PC-9 (cell line): ENCODE measurements around the gene SYNM. TPM values are rescaled to one million over a fixed set of nuclear protein-coding genes. Genes with fewer than 3 reads are reported as not detected.
A peak's percentile ranks its signal among the peaks of the same experiment; 100 is the strongest.

Experiments used
- Bru-seq: library from RNA; stranded (reverse); fragments of 400-500 nt; gene quantifications from one replicate; lab custom pipeline; 2021; lab: Mats Ljungman, UMichigan
- BruChase-seq, 2 experiments: library from RNA; stranded (reverse); fragments of 400-500 nt; gene quantifications; one replicate each; lab custom pipeline; 2021; lab: Mats Ljungman, UMichigan
- BruUV-seq: library from RNA; stranded (reverse); fragments of 400-500 nt; replicated peaks from 2 replicates; lab custom pipeline; 2021; lab: Mats Ljungman, UMichigan
- CTCF ChIA-PET: fragments of 300-600 bp; sonication (Branson Sonifier 250); formaldehyde crosslinking; loops from one replicate; lab custom pipeline; 2022; ENCODE audit warnings: antibody characterized with exemption; lab: Charles Lee
- POLR2A ChIA-PET: fragments of 300-600 bp; sonication (Branson Sonifier 250); formaldehyde crosslinking; loops from one replicate; lab custom pipeline; 2022; ENCODE audit warnings: antibody characterized with exemption; ENCODE audit not compliant: unreplicated experiment; lab: Charles Lee
- DNase-seq, 2 experiments: peaks; one replicate each; pipeline versions ENCODE4 v3.0.0 to v3.0.0-alpha.2; 2015 to 2022; ENCODE audit warnings: mixed read lengths in 1 of 2
- H2AFZ ChIP-seq: fragments of 200-600 bp; sonication (generic); 2 replicates; pipeline ENCODE4 v1.8.1; 2017; ENCODE audit warnings: antibody characterized with exemption
- H3F3A ChIP-seq: fragments of 200-600 bp; sonication (generic); 2 replicates; pipeline ENCODE4 v1.8.1; 2017; ENCODE audit warnings: antibody characterized with exemption, mild to moderate bottlenecking, low read depth; ENCODE audit not compliant: insufficient read depth
- H3K27ac ChIP-seq: fragments of 200-600 bp; sonication (generic); 2 replicates; pipeline ENCODE4 v1.6.1; 2016; ENCODE audit warnings: mixed run types
- H3K27me3 ChIP-seq: fragments of 200-600 bp; sonication (generic); 2 replicates; pipeline ENCODE4 v1.6.1; 2016; ENCODE audit warnings: low read depth, mixed run types; ENCODE audit not compliant: insufficient read depth
- H3K36me3 ChIP-seq: fragments of 200-600 bp; sonication (generic); 2 replicates; pipeline ENCODE4 v1.6.1; 2016; ENCODE audit warnings: low read depth, mixed run types
- H3K4me1 ChIP-seq: fragments of 200-600 bp; sonication (generic); replicated peaks from 2 replicates; pipeline ENCODE4 v1.6.1; 2016; ENCODE audit warnings: mixed run types; ENCODE audit not compliant: insufficient read depth
- H3K4me2 ChIP-seq: fragments of 200-600 bp; sonication (generic); 2 replicates; pipeline ENCODE4 v1.6.1; 2017; ENCODE audit warnings: mixed run types
- H3K4me3 ChIP-seq: fragments of 200-600 bp; sonication (generic); 2 replicates; pipeline ENCODE4 v1.6.1; 2016; ENCODE audit warnings: mixed run types
- H3K79me2 ChIP-seq: fragments of 200-600 bp; sonication (generic); 2 replicates; pipeline ENCODE4 v1.6.1; 2017; ENCODE audit warnings: low read depth, mixed run types
- H3K9me2 ChIP-seq: fragments of 200-600 bp; sonication (generic); 2 replicates; pipeline ENCODE4 v1.8.1; 2017; ENCODE audit warnings: mild to moderate bottlenecking; ENCODE audit not compliant: insufficient read depth
- H3K9me3 ChIP-seq: fragments of 200-600 bp; sonication (generic); 2 replicates; pipeline ENCODE4 v1.8.1; 2016; ENCODE audit warnings: low read depth; ENCODE audit not compliant: insufficient read depth
- H4K20me1 ChIP-seq: fragments of 200-600 bp; sonication (generic); 2 replicates; pipeline ENCODE4 v1.8.1; 2017; ENCODE audit not compliant: insufficient read depth
- EZH2 ChIP-seq: fragments of 200-600 bp; sonication (generic); IDR thresholded peaks from 2 replicates; pipeline ENCODE4 v1.8.0; 2017; ENCODE audit warnings: antibody characterized with exemption, low read depth
- intact Hi-C: fragments of 100-400 bp; cut with micrococcal nuclease; formaldehyde crosslinking; loops from one replicate; pipeline ENCODE4 v1.10.0; 2022; ENCODE audit not compliant: unreplicated experiment
- long read RNA-seq: library from polyadenylated mRNA; stranded (forward); transcript quantifications from one replicate; pipeline ENCODE4 v2.0.0, GENCODE V29; 2022
- total RNA-seq: library from RNA; stranded (reverse); gene quantifications from 2 replicates; pipeline ENCODE4 v1.2.3, GENCODE V29; 2021
- TF ChIP-seq, protein P1 (sequence below): fragments of 200-600 bp; sonication (generic); conservative IDR thresholded peaks from 2 replicates; pipeline ENCODE4 v1.6.1; 2017; ENCODE audit warnings: mixed run types, antibody characterized with exemption, mild to moderate bottlenecking, moderate library complexity

The SYNM gene, protein sequence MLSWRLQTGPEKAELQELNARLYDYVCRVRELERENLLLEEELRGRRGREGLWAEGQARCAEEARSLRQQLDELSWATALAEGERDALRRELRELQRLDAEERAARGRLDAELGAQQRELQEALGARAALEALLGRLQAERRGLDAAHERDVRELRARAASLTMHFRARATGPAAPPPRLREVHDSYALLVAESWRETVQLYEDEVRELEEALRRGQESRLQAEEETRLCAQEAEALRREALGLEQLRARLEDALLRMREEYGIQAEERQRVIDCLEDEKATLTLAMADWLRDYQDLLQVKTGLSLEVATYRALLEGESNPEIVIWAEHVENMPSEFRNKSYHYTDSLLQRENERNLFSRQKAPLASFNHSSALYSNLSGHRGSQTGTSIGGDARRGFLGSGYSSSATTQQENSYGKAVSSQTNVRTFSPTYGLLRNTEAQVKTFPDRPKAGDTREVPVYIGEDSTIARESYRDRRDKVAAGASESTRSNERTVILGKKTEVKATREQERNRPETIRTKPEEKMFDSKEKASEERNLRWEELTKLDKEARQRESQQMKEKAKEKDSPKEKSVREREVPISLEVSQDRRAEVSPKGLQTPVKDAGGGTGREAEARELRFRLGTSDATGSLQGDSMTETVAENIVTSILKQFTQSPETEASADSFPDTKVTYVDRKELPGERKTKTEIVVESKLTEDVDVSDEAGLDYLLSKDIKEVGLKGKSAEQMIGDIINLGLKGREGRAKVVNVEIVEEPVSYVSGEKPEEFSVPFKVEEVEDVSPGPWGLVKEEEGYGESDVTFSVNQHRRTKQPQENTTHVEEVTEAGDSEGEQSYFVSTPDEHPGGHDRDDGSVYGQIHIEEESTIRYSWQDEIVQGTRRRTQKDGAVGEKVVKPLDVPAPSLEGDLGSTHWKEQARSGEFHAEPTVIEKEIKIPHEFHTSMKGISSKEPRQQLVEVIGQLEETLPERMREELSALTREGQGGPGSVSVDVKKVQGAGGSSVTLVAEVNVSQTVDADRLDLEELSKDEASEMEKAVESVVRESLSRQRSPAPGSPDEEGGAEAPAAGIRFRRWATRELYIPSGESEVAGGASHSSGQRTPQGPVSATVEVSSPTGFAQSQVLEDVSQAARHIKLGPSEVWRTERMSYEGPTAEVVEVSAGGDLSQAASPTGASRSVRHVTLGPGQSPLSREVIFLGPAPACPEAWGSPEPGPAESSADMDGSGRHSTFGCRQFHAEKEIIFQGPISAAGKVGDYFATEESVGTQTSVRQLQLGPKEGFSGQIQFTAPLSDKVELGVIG (N-terminal part only)
- total RNA-seq = 2.2 and 2.4 TPM in 2 replicates
- percentile 34 among the genes with signal in this experiment for Bru-seq, nascent RNA
- percentile 35 among the genes with signal in this experiment for BruChase-seq, experiment 1, labeled RNA remaining after a 2-hour chase
- BruChase-seq, experiment 2, labeled RNA remaining after a 6-hour chase = percentile 42 among the genes with signal in this experiment
- long read RNA-seq, partial matches to known transcripts = 0 of 1 reads
- long read RNA-seq, other reads (novel, unspliced or antisense) = 1 of 1 reads

DNA sequence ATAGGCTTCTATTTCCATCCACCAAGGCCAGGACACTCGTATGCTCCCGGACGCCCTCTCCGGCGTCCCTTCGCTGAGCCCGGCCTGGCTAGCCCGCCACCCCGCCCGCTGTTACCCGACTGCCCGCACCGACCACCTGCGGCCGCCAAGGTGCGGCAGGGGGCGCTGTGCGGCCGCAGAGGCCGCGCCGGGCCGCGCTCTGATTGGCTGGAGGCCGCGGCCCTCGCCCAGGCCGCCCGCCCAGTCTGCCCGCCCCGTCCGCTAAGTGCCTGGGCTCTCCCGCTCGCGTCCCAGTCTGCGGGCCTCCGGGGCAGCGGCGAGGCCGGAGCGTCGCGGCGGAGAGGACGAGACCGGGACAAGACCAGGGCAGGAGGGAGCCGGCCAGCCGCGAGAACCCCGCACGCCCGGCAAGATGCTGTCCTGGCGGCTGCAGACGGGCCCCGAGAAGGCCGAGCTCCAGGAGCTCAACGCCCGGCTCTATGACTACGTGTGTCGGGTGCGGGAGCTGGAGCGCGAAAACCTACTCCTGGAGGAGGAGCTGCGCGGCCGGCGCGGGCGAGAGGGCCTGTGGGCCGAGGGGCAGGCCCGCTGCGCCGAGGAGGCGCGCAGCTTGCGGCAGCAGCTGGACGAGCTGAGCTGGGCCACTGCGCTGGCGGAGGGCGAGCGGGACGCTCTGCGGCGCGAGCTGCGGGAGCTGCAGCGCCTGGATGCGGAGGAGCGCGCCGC lies at the start of gene SYNM:
SYNM (plus strand) TSS at position 293 of the 726 bp plus-strand sequence; CDS start at position 413, 120 bp downstream.
- Histone ChIP-seq H3K9me2 (no peaks in the 10 kb centered on the region), H3K79me2 (no peaks in the 10 kb centered on the region), H3F3A (no peaks in the 10 kb centered on the region), H3K4me1 (no peaks in the 10 kb centered on the region), H4K20me1 (no peaks in the 10 kb centered on the region), H3K9me3 (no peaks in the 10 kb centered on the region), H3K36me3 (no peaks in the 10 kb centered on the region), H3K27me3 (0 out of 2 replicates have a peak, but pooled peaks cover 4% of the 10 kb centered on the region), H2AFZ (peak within 1 kb of the TSS; percentile 80), H3K4me3 (peak within 1 kb of the TSS; percentile 59), H3K27ac (no peak within 1 kb of the TSS), H3K4me2 (peak within 1 kb of the TSS; percentile 86)
- CTCF ChIA-PET = interaction anchor here (0.6 to 1.3 kb wide), 4 partner anchors 26 to 212 kb away, joined by 3 to 9 read pairs (median 4); no protein-coding TSS in a partner anchor
- intact Hi-C loops = loop anchor here (1.0 to 10.0 kb wide), 3 partner anchors 19 to 630 kb away; partner anchors contain the start of gene LYSMD4
- no peak for TF ChIP-seq EZH2
- TF ChIP-seq, protein P1, sequence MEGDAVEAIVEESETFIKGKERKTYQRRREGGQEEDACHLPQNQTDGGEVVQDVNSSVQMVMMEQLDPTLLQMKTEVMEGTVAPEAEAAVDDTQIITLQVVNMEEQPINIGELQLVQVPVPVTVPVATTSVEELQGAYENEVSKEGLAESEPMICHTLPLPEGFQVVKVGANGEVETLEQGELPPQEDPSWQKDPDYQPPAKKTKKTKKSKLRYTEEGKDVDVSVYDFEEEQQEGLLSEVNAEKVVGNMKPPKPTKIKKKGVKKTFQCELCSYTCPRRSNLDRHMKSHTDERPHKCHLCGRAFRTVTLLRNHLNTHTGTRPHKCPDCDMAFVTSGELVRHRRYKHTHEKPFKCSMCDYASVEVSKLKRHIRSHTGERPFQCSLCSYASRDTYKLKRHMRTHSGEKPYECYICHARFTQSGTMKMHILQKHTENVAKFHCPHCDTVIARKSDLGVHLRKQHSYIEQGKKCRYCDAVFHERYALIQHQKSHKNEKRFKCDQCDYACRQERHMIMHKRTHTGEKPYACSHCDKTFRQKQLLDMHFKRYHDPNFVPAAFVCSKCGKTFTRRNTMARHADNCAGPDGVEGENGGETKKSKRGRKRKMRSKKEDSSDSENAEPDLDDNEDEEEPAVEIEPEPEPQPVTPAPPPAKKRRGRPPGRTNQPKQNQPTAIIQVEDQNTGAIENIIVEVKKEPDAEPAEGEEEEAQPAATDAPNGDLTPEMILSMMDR = peak; percentile 71
- POLR2A ChIA-PET = interaction anchor here (0.6 kb wide), 1 partner anchor 146 kb away, joined by 3 read pairs; the partner anchor contains the start of gene LRRC28
- no TSS peak for BruUV-seq
- peak; percentile 45 to 81 for DNase-seq

GRCh38 chr15:99055555-99056134 lies 49.2 kb upstream of the SYNM start:
- H3F3A ChIP-seq = no peaks in the 10 kb centered on the region
- no peak for DNase-seq
- H3K27ac ChIP-seq = no peak overlapping the region
- no peaks in the 10 kb centered on the region for H3K9me2 ChIP-seq
- no peaks in the 10 kb centered on the region for H3K36me3 ChIP-seq
- H4K20me1 ChIP-seq = no peaks in the 10 kb centered on the region
- CTCF ChIA-PET = no interaction called here
- no peak overlapping the region for H2AFZ ChIP-seq
- no peaks in the 10 kb centered on the region for H3K9me3 ChIP-seq
- no TSS peak for BruUV-seq
- no peaks in the 10 kb centered on the region; the same call in 1 of the 2 replicates for H3K4me1 ChIP-seq
- no peak overlapping the region for H3K4me2 ChIP-seq
- intact Hi-C loops = loop anchor here (5.0 kb wide), 2 partner anchors 148 to 613 kb away; no protein-coding TSS in a partner anchor
- H3K79me2 ChIP-seq = no peaks in the 10 kb centered on the region
- no peak overlapping the region for H3K4me3 ChIP-seq
- TF ChIP-seq, protein P1 = no peak
- no peak for TF ChIP-seq EZH2
- 0 out of 2 replicates have a peak, but pooled peaks cover 7% of the 10 kb centered on the region for H3K27me3 ChIP-seq
- POLR2A ChIA-PET = interaction anchor here (0.5 kb wide), 1 partner anchor 580 kb away, joined by 3 read pairs; no protein-coding TSS in a partner anchor
